H1 (cell line): ENCODE measurements around the gene LRRC32. TPM values are rescaled to one million over a fixed set of nuclear protein-coding genes. Genes with fewer than 3 reads are reported as not detected.

Experiments
- BRCA1 ChIP-seq: IDR thresholded peaks from 2 replicates; pipeline ENCODE4 v1.6.1; 2012; ENCODE audit warnings: low read depth, low read length, improper control_type of control experiment
- RNF2 ChIP-seq: fragments of 200-900, 300-1000 bp; sonication (generic); IDR thresholded peaks from 2 replicates; pipeline ENCODE4 v1.7.1; 2016; ENCODE audit warnings: borderline replicate concordance, low read depth, mild to moderate bottlenecking, antibody characterized with exemption, low read length; ENCODE audit not compliant: poor library complexity, severe bottlenecking; ENCODE audit errors: missing control alignments
- SIN3A ChIP-seq, 2 experiments: IDR thresholded peaks in 1 of 2; conservative IDR thresholded peaks in 1 of 2; 2 replicates each; pipeline ENCODE4 v1.6.1; 2011 to 2012; ENCODE audit warnings: low read length in 2 of 2, improper control_type of control experiment in 1 of 2, low read depth in 1 of 2, mild to moderate bottlenecking in 1 of 2
- TAF7 ChIP-seq: optimal IDR thresholded peaks from 2 replicates; pipeline ENCODE3; 2011; ENCODE audit warnings: low read depth, mild to moderate bottlenecking, inconsistent platforms, low read length, moderate library complexity, borderline replicate concordance
- polyA plus RNA-seq, 7 experiments: library from polyadenylated mRNA; depleted of rRNA in 3 of 7; stranded (reverse) in 5 of 7; unstranded in 2 of 7; fragments of >200 nt in 5 of 7; fragments of 200-250 nt in 2 of 7; gene quantifications; 1 replicate in 5 of 7; 2 replicates in 1 of 7; 4 replicates in 1 of 7; pipeline versions ENCODE4 v1.2.1 to v1.2.3, GENCODE V29; 2011 to 2013; ENCODE audit warnings: missing spikeins in 2 of 7, mixed read lengths in 2 of 7
- total RNA-seq: library from RNA; stranded (reverse); fragmentation: NEBNext Ultra II Directional; extraction: Animal tissue kit (Norgen Biotek cat#: 25700); gene quantifications from 2 replicates; pipeline ENCODE4 v1.2.1, GENCODE V29; 2021
- TF ChIP-seq, protein P1 (sequence below): IDR thresholded peaks from 2 replicates; pipeline ENCODE4 v1.6.1; 2012; ENCODE audit warnings: inconsistent platforms

The LRRC32 gene
- total and polyA plus RNA-seq, 2 of the 8 experiments (the other 6 are each of a cell fraction or from before 2014, with no cell fraction given), result 0.99 to 1.9 TPM

DNA sequence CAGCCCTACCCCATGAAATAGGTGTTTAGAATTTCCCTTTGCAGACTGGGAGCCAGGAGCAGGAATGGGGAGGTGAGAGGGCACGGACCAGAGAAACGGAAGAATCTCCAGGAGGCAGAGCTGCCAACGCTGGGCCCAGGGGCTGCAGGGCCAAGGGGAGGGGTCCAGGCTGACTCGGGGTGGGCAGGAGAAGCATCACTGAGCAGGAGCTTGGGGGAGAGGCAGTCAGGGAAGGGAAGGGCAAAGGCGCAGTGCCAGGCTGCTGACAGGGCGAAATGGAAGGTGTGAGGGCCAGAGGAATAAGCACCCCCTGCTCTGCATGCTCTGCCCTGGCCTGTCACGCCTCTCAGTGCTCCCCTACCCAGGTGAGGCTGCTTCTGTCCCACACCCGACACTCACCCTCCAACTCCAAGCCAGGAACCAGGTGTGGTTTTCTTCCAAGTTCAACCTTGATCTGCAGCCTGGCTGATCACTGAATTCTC lies 14.5 kb downstream of the LRRC32 start (continued):
- no peak for TF ChIP-seq RNF2
- TF ChIP-seq, protein P1, sequence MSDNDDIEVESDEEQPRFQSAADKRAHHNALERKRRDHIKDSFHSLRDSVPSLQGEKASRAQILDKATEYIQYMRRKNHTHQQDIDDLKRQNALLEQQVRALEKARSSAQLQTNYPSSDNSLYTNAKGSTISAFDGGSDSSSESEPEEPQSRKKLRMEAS, result no peak
- no peak for TF ChIP-seq BRCA1
- TF ChIP-seq SIN3A (conservative IDR thresholded peaks at IDR 0.05 in 1 of 2, IDR thresholded peaks at IDR 0.05 in 1 of 2; ENCODE audit: low read depth in 1 of 2, low read length in 2 of 2), result no peak
- TF ChIP-seq TAF7, result no peak
